Left ventricle myocardium inferior (tissue), 1 donor: ENCODE measurements around the gene GPD1L. TPM values are rescaled to one million over a fixed set of nuclear protein-coding genes. Genes with fewer than 3 reads are reported as not detected.

Experiments
- DNase-seq: peaks from one replicate; pipeline ENCODE4 v3.0.0-alpha.2; 2020
- H3K27ac ChIP-seq: fragments of 200-600 bp; replicated peaks from 2 replicates; pipeline ENCODE4 v1.8.0; 2021
- H3K27me3 ChIP-seq: fragments of 200-600 bp; 2 replicates; pipeline ENCODE4 v1.8.0; 2021; ENCODE audit warnings: low read depth
- H3K36me3 ChIP-seq: fragments of 200-600 bp; 2 replicates; pipeline ENCODE4 v1.8.0; 2021
- H3K4me1 ChIP-seq: fragments of 200-600 bp; 2 replicates; pipeline ENCODE4 v1.8.0; 2021
- H3K4me3 ChIP-seq: fragments of 200-600 bp; 2 replicates; pipeline ENCODE4 v1.8.0; 2021; ENCODE audit warnings: mild to moderate bottlenecking, moderate library complexity
- H3K9me3 ChIP-seq: fragments of 200-600 bp; replicated peaks from 2 replicates; pipeline ENCODE4 v1.8.0; 2021
- CTCF ChIP-seq: fragments of 200-600 bp; IDR thresholded peaks from 2 replicates; pipeline ENCODE4 v1.8.0; 2021; ENCODE audit warnings: antibody characterized with exemption, mild to moderate bottlenecking, borderline replicate concordance
- intact Hi-C: fragments of 100-400 bp; cut with micrococcal nuclease; formaldehyde crosslinking; loops from one replicate; pipeline ENCODE4 v1.11.0; 2022
- total RNA-seq: library from RNA; stranded (reverse); fragmentation: NEBNext Ultra II Directional; extraction: Animal tissue kit (Norgen Biotek cat#: 25700); gene quantifications from one replicate; pipeline ENCODE4 v1.2.1, GENCODE V29; 2021
- donor health status: DM: no; HTN: yes; CAD: no; lungs with severe emphysema.

GPD1L gene
- total RNA-seq, 1 donor from 2014 or later: 437 TPM

- Histone ChIP-seq H3K36me3 (no peaks in the 10 kb centered on the region), H3K4me1 (peaks cover 12% of the 10 kb centered on the region), H3K4me3 (no peak overlapping the region), H3K27me3 (no peaks in the 10 kb centered on the region), H3K27ac (no peak overlapping the region), H3K9me3 (peaks cover 6% of the 10 kb centered on the region)
- intact Hi-C loops: no loop called here
- no peak for DNase-seq
- no peak for TF ChIP-seq CTCF
Measured at GRCh38 chr3:32084870-32085269, 21.6 kb upstream of the GPD1L start.

GRCh38 chr3:32086464-32086863 lies 20.0 kb upstream of the GPD1L start:
- Histone ChIP-seq H3K27me3 (no peaks in the 10 kb centered on the region), H3K4me1 (peaks cover 12% of the 10 kb centered on the region), H3K36me3 (no peaks in the 10 kb centered on the region), H3K9me3 (peaks cover 6% of the 10 kb centered on the region), H3K27ac (no peak overlapping the region), H3K4me3 (no peak overlapping the region)
- no peak for DNase-seq
- intact Hi-C loops: no loop called here
- no peak for TF ChIP-seq CTCF

GRCh38 chr3:32089476-32089875 lies 16.9 kb upstream of the GPD1L start:
- no peaks in the 10 kb centered on the region for H3K36me3 ChIP-seq
- no peak for TF ChIP-seq CTCF
- H3K27me3 ChIP-seq: no peaks in the 10 kb centered on the region
- H3K9me3 ChIP-seq: peaks cover 6% of the 10 kb centered on the region
- intact Hi-C loops: no loop called here
- no peak overlapping the region for H3K27ac ChIP-seq
- no peak overlapping the region for H3K4me3 ChIP-seq
- no peak for DNase-seq
- no peaks in the 10 kb centered on the region for H3K4me1 ChIP-seq

- Histone ChIP-seq H3K4me1 (no peaks in the 10 kb centered on the region), H3K27ac (no peak overlapping the region), H3K4me3 (no peak overlapping the region), H3K27me3 (no peaks in the 10 kb centered on the region), H3K9me3 (peaks cover 6% of the 10 kb centered on the region), H3K36me3 (no peaks in the 10 kb centered on the region)
- no peak for TF ChIP-seq CTCF
- DNase-seq: no peak
- intact Hi-C loops: no loop called here
Measured at GRCh38 chr3:32093204-32093603, 13.2 kb upstream of the GPD1L start.

- no peak overlapping the region for H3K4me3 ChIP-seq
- no peaks in the 10 kb centered on the region for H3K4me1 ChIP-seq
- no peak for TF ChIP-seq CTCF
- no peaks in the 10 kb centered on the region for H3K27me3 ChIP-seq
- H3K9me3 ChIP-seq: peaks cover 2% of the 10 kb centered on the region
- no peaks in the 10 kb centered on the region for H3K36me3 ChIP-seq
- H3K27ac ChIP-seq: no peak overlapping the region
- no peak for DNase-seq
- intact Hi-C loops: no loop called here
Measured at GRCh38 chr3:32095431-32095830, 11.0 kb upstream of the GPD1L start.

- no peaks in the 10 kb centered on the region for H3K4me1 ChIP-seq
- no peak overlapping the region for H3K27ac ChIP-seq
- TF ChIP-seq CTCF: no peak
- peaks cover 4% of the 10 kb centered on the region for H3K36me3 ChIP-seq
- intact Hi-C loops: no loop called here
- DNase-seq: no peak
- no peak overlapping the region for H3K4me3 ChIP-seq
- peaks cover 25% of the 10 kb centered on the region for H3K9me3 ChIP-seq
- no peaks in the 10 kb centered on the region for H3K27me3 ChIP-seq
Measured at GRCh38 chr3:32097768-32098167, 8.7 kb upstream of the GPD1L start.
